IPS-NIHi7 (cell line): Measurements from ENCODE around the gene CLBA1.

Experiments
- DNase-seq: peaks from one replicate; pipeline ENCODE4 v3.0.0; 2012; ENCODE audit warnings: mixed read lengths; ENCODE audit errors: extremely low spot score

Gene CLBA1

GRCh38 chr14:105005329-105005928 lies 19.8 kb downstream of the CLBA1 start:
- no peak for DNase-seq

GRCh38 chr14:105005929-105006830 lies 20.6 kb downstream of the CLBA1 start:
- DNase-seq = no peak

- no peak for DNase-seq
These were observed 21.4 kb downstream of the CLBA1 start for GRCh38 chr14:105006831-105007592.

GRCh38 chr14:105007593-105008264 lies 22.1 kb downstream of the CLBA1 start:
- no peak for DNase-seq

- DNase-seq = no peak
These were observed 24.5 kb downstream of the CLBA1 start for GRCh38 chr14:105010106-105010505.

GRCh38 chr14:105010891-105011291 lies 25.3 kb downstream of the CLBA1 start:
- DNase-seq = no peak

GRCh38 chr14:105011312-105011990 lies 25.9 kb downstream of the CLBA1 start:
- no peak for DNase-seq

- no peak for DNase-seq
These were observed 26.8 kb downstream of the CLBA1 start for GRCh38 chr14:105012171-105012985.

- DNase-seq = no peak
These were observed 27.7 kb downstream of the CLBA1 start for GRCh38 chr14:105013150-105013785.

GRCh38 chr14:105014032-105014431 lies 28.4 kb downstream of the CLBA1 start:
- no peak for DNase-seq

GRCh38 chr14:105014631-105015030 lies 29.0 kb downstream of the CLBA1 start:
- no peak for DNase-seq

- no peak for DNase-seq
These were observed 29.7 kb downstream of the CLBA1 start for GRCh38 chr14:105015242-105015641.

- DNase-seq = no peak
These were observed 30.3 kb downstream of the CLBA1 start for GRCh38 chr14:105015905-105016304.

- no peak for DNase-seq
These were observed 32.8 kb downstream of the CLBA1 start for GRCh38 chr14:105018414-105018813.

GRCh38 chr14:105019861-105020814 lies 34.5 kb downstream of the CLBA1 start:
- DNase-seq = peak; percentile 50

- peak; percentile 99 for DNase-seq
These were observed 35.4 kb downstream of the CLBA1 start, which contains the start of gene CDCA4 for GRCh38 chr14:105020815-105021655. Gene CDCA4 (minus strand): TSS chr14:105021083. CDS start chr14:105011929, 9,154 bp downstream.

GRCh38 chr14:105021656-105022275 lies 36.2 kb downstream of the CLBA1 start:
- peak; percentile 61 for DNase-seq
